ENCODE results near the gene TMEM132D. TPM values are rescaled to one million over a fixed set of nuclear protein-coding genes. Genes with fewer than 3 reads are reported as not detected.

The TMEM132D gene
- total and polyA plus RNA-seq, 2 of the 8 experiments (the other 6 are each of a cell fraction or from before 2014, with no cell fraction given), result 3.5 to 10.1 TPM

GRCh38 chr12:129372876-129373275, 530.9 kb downstream of the TMEM132D start (continued):
- TF ChIP-seq CHD7 (IDR thresholded peaks at IDR 0.05; ENCODE audit: insufficient replicate concordance, low read length), result no peak
- TF ChIP-seq GABPA (IDR thresholded peaks at IDR 0.05; ENCODE audit: borderline replicate concordance, insufficient read depth, low read length), result no peak

Data from H1 (cell line).